Ramos (cell line): ENCODE data around the gene ALDH3B2.
"Not testable (repeated sequence)": the region's sequence is repeated elsewhere in the genome, so short reads cannot be mapped to it uniquely, and the experiment has no call there.

Experiments
- in situ Hi-C: fragments of 300-500 bp; cut with MboI; formaldehyde crosslinking; loops from one replicate; pipeline ENCODE4 v1.14.3; 2022; ENCODE audit warnings: low sequenced_read_pairs; ENCODE audit not compliant: unreplicated experiment

The ALDH3B2 gene

GRCh38 chr11:67663532-67664212, 10.8 kb downstream of the ALDH3B2 start:
- in situ Hi-C loops = no loop called here

DNA sequence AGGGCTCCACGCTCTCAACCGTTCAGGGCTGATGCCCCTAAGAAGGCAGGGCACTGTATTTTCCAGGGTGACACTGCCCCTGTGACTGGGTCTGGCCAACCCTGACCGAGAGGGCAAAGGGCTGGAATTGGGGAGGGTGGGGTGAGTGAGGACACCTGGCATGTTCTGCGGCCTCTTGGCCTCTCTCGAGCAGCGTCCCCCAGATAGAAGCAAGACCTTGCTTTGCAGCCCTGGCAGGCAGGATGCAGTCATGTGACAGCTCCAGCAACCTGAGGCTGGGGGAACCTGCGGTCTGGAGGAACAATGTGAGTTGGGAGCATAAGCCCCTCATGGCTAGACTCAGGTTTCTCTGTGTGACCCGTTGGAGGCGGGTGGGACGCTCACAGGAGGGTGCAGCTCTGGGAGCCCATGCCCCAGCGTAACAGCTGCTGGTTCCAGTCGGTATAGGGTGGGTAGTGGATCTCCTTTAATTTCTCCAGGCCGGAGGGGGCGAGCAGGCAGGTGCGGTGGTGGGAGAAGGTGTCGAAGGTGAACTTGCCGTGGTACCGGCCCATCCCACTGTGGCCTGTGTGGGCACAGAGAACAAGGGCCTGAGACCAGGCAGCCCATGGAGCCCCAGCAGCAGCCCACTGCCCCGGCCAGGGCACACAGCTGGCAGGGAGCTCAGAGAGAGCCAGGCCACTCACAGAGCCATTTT, 11.4 kb downstream of the ALDH3B2 start:
- in situ Hi-C loops = no loop called here

DNA sequence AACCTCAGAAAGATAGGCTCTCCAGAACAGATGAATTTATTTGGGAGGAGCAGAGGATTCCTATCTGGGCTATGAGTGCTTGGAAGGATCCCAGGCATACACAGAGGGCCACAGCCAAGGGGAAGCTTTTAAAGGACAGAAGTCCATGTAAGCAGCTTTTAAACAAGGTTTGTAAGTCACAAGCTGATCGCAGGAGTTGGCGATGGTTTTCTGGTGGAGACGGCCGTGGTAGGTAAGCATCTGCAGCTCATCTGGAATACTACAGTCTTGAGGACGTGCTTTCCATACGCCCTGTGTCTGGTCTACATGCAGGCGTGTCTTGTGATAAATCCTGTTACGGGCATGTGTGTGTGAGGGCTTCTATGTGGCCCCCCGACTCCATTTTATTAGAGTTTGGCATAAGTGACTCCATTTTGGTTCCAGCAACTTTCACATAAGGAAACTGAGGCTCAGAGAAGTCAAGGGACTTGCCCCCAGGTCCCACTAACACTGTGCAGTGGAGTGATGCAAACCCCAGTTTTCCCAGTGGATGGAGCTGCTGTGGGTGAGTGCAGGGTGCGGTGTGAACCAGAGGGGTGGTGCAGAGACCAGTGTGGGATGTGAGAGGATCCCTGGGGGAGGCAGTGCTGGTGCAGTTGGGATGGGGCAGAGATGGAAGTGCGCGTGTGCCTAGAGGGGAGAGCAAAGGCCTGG, 12.1 kb downstream of the ALDH3B2 start:
- in situ Hi-C loops = no loop called here

DNA sequence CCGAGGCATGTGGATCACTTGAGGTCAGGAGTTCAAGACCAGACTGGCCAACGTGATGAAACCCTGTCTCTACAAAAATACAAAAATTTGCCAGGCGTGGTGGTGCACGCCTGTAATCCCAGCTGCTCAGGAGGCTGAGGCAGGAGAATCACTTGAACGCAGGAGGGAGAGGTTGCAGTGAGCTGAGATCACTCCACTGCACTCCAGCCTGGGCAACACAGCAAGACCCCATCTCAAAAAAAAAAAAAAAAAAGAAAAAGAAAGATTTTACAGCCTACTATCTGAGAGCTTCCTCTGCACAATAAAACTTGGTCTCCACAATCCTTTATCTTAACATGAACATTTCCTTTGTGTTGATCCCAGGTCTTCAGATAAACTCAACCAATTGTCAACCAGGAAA, 13.7 kb downstream of the ALDH3B2 start:
- in situ Hi-C loops = not testable (repeated sequence)

DNA sequence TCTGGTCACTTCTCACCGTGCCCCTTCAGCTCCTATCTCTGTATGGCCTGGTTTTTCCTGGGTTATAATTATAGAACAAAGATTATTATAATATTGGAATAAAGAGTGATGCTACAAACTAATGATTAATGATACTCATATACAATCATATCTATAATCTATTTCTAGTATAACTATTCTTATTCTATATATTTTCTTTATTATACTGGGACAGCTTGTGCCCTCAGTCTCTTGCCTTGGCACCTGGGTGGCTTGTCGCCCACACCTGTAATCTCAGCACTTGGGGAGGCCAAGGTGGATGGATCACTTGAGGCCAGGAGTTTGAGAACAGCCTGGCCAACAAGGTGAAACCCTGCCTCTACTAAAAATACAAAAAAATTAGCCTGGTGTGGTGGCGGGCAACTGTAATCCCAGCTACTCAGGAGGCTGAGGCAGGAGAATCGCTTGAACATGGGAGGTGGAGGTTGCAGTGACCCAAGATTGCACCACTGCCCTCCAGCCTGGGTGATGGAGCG, 14.7 kb downstream of the ALDH3B2 start:
- in situ Hi-C loops = not testable (repeated sequence)

DNA sequence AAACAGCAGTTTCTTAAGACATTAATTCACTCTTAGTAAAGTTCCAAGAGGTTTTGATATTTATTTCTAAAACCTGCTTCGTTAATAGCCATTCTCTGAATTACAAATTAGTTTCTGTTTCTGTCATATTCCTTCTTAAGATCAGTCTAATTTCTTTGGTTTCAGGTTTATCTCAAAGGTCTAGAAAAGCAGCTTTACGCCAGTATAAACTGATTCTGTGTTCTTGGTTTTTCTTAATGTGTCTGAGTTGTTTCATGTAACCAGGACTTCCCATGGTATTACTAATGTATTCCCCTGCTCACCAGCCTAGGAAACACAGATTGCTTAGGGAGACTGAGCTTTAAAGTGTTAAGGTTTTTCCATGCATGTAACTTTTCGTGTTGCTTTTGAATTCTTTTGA, 17.1 kb downstream of the ALDH3B2 start:
- in situ Hi-C loops = no loop called here

DNA sequence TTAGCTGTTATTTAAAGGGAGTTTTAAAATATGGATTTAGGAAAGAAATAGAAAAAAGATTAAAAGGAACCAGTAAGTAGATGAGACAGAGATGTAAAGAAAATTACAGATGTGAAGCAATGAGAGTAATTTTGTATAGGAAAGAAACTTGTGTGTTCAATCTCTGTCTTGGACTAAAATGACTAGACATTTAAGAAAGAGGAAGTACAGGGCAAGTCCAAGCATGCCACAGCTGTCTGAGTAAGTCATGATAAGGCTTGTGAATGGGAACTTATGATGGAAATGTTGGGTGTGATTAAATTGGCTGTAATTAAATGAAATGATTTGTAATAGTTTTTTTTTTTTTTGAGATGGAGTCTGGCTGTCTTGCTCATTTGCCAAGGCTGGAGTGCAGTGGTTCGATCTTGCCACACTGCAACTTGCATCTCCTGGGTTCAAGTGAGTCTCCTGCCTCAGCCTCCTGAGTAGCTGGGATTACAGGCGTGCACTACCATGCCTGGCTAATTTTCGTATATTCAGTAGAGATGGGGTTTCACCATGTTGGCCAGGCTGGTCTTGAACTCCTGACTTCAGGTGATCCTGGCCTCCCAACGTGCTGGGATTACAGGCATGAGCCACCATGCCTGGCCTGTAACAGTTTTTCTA, 18.0 kb downstream of the ALDH3B2 start:
- in situ Hi-C loops = no loop called here

- in situ Hi-C loops = no loop called here
Observed at GRCh38 chr11:67654225-67654624, 20.2 kb downstream of the ALDH3B2 start.

GRCh38 chr11:67652965-67653845, 21.2 kb downstream of the ALDH3B2 start:
- in situ Hi-C loops = no loop called here

- in situ Hi-C loops = no loop called here
Observed at GRCh38 chr11:67651976-67652781, 22.2 kb downstream of the ALDH3B2 start.

- in situ Hi-C loops = no loop called here
Observed at GRCh38 chr11:67649634-67650510, 24.6 kb downstream of the ALDH3B2 start.

DNA sequence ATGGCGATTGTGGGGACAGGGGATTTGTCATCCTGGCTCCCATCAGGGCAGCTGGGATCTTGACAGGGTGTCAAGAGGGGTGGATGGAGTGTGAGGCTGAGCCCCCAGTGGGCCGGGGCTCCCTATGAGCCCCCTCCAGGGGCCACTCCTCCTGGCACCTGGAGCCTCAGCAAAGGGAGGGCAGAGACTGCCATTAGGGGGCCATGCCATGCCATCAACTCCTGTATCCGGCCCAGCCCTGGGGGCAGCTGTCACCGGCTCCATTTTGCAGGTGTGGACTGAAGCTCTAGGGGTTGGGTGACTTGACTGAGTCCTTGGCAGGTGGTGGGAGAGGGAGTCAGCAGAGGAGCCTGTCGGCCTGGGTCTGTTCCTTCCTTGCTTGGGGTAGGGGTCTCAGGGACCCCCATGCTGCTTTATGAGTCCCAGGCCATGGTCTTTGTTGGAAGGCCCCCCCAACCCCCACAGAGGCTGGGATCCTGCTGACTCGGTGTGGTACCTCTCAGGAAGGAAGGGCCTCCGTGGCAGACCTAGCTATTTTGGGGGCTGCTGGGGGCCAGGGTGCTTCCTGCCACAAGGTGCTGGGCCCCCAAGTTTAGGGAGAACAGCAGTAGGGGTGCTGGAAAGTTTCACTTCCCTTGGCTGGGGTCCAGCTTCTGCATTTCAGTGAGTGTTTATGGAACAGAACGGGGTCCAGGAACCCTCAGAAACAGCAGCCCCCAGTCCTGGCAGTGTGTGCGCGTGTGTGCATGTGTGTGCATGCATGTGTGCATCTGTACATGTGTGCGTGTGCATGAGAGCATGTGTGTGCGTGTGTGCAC, 25.4 kb downstream of the ALDH3B2 start:
- in situ Hi-C loops = no loop called here

DNA sequence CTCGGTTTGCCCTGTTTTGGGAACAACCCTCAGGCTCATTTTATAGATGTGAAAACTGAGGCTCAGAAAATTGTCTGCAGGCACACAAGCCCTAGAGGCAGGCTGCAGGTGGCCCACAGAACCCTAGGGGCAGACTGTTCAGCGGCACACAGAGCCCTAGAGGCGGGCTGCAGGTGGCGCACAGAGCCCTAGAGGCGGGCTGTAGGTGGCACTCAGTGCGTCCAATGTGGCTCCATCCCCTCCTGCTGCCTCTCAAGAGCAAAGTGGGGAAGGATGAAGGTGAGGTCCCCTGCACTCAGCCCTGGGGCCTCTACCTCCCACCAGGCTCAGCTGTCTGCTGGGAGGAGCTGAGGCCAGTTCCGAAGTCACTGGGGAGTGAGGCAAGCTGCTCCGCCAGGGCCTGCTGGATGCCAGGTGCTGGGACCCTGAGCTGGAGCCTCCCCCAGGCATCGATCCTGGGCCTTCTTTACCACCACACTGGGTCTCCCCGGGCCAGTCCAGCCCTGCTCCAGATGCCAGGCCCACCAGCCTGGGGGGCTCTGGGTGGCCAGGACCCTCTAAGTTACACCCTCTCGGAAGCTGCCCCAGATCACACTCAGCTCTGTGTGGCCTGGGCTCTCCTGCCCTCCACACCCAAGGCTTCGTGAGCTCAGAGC, 26.2 kb downstream of the ALDH3B2 start:
- in situ Hi-C loops = no loop called here

- in situ Hi-C loops = no loop called here
Observed at GRCh38 chr11:67647471-67647870, 27.0 kb downstream of the ALDH3B2 start.

- in situ Hi-C loops = no loop called here
Observed at GRCh38 chr11:67646535-67647336, 27.7 kb downstream of the ALDH3B2 start.
